ENCODE measurements around the gene ARHGAP27. TPM values are rescaled to one million over a fixed set of nuclear protein-coding genes. Genes with fewer than 3 reads are reported as not detected.

The ARHGAP27 gene
- polyA plus RNA-seq, 3 donors = 6.7 to 33.4 (median 25.4) TPM

DNA sequence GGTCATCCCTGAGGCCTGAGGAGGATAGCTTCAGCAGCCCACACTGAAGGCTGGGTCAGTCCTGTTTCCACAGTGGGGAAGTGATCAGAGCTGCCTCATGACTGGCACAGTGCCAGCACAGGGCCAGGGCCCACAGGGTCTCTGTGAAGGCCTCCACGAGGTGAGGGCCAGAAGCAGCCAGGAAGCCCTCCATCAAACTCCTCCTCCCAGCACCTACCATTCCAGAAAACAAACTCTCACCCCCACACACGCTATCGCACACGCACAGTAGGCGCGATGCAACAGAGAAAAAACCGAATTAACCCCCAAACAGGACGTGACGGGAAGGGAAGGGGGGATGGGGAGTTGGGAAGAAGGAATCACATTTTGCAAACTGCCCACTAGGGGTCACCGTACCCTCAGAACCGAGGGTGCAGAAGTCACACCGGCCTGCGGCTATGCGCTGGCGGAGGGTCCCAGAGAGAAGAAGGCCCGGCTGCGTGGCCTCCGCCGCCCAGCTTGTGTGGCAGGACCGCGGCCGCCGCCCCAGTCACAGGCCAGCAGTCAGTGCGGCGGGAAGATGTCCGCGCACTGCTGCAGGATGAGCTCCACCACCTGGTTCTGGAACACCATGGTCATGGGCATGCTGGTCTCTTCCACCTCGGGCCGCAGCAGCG lies 37.6 kb downstream of the ARHGAP27 start:
- no peak overlapping the region for H3K27ac ChIP-seq (ENCODE audit: low read depth, low read length)
- WGBS, 3 donors = 21 to 29% (median 24%) methylated on average over 29 to 30 of the region's 30 CpGs

DNA sequence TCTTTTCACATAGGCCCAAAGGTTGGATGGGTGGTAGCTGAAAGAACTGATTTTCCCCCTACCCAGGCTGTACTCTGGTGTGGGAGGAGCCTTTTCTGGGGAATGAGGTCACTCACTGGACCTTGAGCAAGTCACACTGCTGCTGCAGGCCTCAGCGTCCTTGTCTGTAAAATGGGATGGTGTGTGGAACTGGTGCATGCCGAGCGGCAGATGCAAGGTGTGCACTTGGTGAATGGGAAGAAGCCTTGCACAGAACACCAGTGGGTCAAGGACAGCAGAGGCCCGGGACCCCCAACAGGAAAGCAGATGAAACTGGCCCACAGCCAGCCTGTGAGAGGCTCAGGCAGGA lies 38.1 kb downstream of the ARHGAP27 start:
- H3K27ac ChIP-seq (ENCODE audit: low read depth, low read length) = no peak overlapping the region
- WGBS, 3 donors = 75 to 80% (median 76%) methylated on average over 4 of the region's 4 CpGs

DNA sequence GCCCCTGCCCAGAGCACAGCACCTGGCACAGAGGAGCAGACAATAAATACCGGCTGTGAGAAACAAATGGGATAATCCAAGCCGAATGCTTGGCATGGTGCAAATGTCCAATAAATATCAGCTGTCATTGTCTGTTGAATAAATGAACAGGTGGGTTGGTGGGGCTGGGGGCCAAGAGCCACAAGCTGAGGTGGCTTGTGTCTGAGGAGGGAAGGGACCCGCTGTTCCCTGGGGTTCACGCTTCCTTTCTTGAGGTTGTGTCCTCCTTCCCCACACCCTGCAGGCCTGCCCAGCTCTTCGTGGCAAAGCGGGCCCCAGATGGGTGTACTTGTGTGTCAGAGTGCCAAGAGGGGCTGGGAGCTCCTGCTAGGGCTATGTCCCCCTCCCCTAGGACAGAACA lies 38.6 kb downstream of the ARHGAP27 start:
- 82 to 89% (median 83%) methylated on average over 6 of the region's 6 CpGs for WGBS, 3 donors
- H3K27ac ChIP-seq (ENCODE audit: low read depth, low read length) = no peak overlapping the region

- WGBS, 3 donors = 85 to 91% (median 89%) methylated on average over 5 of the region's 5 CpGs
- no peak overlapping the region for H3K27ac ChIP-seq (ENCODE audit: low read depth, low read length)
Measured at GRCh38 chr17:45393411-45393810, 39.3 kb downstream of the ARHGAP27 start.

GRCh38 chr17:45391918-45392317 lies 40.8 kb downstream of the ARHGAP27 start:
- WGBS, 3 donors = 93 to 97% (median 94%) methylated on average over 2 of the region's 2 CpGs
- H3K27ac ChIP-seq (ENCODE audit: low read depth, low read length) = no peak overlapping the region

DNA sequence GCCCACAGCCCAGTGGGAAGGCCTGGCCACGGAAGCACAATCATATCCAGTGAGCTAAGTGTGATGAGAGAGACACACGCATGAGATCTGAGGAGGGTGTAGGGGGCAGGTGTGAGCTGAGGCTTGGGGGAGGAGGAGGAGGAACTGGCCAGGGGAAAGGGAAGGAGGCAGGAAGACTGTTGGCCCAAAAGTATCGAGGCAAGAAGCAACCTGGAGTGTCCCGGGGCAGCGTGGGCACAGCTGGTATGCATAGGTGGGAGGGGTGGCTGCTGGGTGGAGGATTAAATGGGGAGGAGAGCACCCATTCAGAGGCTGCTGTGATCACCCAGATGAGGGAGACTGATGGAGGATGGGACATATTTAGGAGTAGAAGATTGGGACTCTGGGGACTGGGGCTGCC lies 41.4 kb downstream of the ARHGAP27 start:
- H3K27ac ChIP-seq (ENCODE audit: low read depth, low read length) = no peak overlapping the region
- WGBS, 3 donors = 28 to 60% (median 40%) methylated on average over 5 of the region's 5 CpGs

DNA sequence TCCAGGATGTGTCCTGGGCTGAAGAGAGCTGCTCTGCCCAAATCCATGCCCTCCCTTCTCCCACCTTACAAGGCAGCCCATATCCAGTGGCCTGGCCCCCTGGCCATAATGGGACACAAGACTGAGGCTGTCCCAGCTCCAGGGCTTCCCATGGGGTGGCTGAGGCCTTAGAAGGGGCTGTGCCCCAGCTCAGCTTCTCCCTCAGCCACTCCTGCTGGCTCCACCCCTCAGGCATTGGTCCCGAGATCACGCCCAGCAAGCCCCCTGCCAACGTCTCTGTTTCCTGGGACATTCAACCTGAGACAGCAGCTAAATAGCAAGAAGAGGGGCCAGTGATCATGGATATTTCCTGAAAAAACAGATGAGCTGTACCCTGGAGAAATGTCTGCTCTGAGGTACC lies 43.3 kb downstream of the ARHGAP27 start:
- WGBS, 3 donors = 37 to 57% (median 52%) methylated on average over 3 of the region's 3 CpGs

GRCh38 chr17:45388604-45389325 lies 43.9 kb downstream of the ARHGAP27 start:
- no peak overlapping the region for H3K27ac ChIP-seq (ENCODE audit: low read depth, low read length)
- 44 to 66% (median 52%) methylated on average over 10 of the region's 10 CpGs for WGBS, 3 donors

More for the DNA sequence above, 43.3 kb downstream of the ARHGAP27 start:
- H3K27ac ChIP-seq (ENCODE audit: low read depth, low read length) = no peak overlapping the region

DNA sequence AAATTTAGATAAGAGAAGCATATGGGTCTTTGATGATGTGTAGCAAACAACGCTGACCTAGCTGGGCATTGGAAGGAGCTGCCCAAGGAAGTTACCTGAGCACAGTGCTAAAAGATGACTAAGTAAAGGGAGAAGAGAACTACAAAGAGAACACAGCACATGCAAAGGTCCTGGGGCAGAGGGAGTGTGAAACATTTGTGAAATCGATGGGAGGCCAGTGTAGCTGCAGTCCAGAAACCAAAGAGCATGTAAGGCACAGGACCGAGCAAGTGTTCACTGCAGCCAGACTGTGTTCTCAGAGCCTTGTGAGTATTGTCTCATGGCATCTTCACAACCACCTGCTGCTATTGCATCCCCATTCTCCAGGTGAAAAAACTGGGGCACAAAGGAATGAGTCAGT lies 44.9 kb downstream of the ARHGAP27 start:
- 87 to 95% (median 94%) methylated on average over 3 of the region's 3 CpGs for WGBS, 3 donors
- no peak overlapping the region for H3K27ac ChIP-seq (ENCODE audit: low read depth, low read length)

GRCh38 chr17:45386178-45386577 lies 46.5 kb downstream of the ARHGAP27 start:
- no peak overlapping the region for H3K27ac ChIP-seq (ENCODE audit: low read depth, low read length)
- 39 to 60% (median 52%) methylated on average over 4 of the region's 4 CpGs for WGBS, 3 donors

DNA sequence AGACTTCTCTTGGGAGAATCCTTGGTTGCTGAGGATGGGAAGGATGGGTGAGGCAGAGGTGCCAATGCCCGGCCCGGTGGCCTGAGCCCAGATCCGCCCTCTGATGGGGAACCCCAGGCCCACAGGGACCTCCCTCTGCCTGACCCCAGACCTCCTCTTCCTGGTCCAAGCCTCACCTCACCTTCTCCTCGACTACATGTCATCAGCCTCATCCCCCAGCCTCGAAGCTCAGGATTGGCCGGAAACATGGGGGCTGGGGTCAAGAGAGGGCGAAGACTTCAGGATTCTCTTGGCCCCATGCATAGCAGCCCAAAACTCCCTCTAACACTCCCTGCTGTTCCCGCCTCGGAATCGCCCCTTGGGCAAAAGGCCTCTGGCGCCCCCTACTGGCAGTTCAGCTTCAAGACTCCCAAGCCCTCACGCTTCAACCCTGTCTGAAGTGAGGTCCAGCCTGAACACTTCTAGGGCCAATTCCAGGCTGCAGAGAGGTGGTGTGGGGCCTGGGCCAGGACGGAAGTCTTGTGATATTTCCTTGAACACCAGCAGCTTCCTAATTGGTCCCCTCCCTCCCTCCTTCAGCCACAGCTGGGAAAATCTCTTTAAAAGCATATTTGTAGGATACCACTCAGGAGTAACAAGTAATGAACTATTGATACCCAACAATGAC lies 47.2 kb downstream of the ARHGAP27 start:
- 2 to 10% (median 8%) methylated on average over 12 to 13 of the region's 13 CpGs for WGBS, 3 donors
- H3K27ac ChIP-seq (ENCODE audit: low read depth, low read length) = no peak overlapping the region

DNA sequence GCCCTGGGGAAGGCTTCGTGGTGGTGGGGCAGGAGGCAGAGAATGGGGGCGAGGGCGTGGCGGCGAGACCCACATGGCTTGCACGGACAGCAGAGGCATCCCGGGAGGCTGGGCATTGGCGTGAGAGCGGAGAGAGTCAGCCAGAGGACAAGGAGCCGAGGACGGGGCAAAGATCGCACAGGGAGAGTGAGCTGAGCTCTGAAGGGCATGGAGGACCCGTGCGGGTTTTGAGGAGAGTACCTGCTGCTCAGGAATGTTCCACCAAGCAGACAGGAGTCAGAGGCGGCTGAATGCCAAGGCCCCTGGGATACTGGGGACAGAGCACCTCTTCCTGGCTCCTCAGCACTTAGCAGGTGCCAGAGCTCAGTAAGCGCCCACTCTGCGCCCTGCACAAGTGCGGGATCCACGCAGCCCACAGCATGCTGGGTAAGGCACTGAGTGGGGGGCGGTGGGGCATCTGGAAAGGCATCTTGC lies 47.8 kb downstream of the ARHGAP27 start:
- H3K27ac ChIP-seq (ENCODE audit: low read depth, low read length) = no peak overlapping the region
- WGBS, 3 donors = 83 to 89% (median 87%) methylated on average over 20 of the region's 20 CpGs

DNA sequence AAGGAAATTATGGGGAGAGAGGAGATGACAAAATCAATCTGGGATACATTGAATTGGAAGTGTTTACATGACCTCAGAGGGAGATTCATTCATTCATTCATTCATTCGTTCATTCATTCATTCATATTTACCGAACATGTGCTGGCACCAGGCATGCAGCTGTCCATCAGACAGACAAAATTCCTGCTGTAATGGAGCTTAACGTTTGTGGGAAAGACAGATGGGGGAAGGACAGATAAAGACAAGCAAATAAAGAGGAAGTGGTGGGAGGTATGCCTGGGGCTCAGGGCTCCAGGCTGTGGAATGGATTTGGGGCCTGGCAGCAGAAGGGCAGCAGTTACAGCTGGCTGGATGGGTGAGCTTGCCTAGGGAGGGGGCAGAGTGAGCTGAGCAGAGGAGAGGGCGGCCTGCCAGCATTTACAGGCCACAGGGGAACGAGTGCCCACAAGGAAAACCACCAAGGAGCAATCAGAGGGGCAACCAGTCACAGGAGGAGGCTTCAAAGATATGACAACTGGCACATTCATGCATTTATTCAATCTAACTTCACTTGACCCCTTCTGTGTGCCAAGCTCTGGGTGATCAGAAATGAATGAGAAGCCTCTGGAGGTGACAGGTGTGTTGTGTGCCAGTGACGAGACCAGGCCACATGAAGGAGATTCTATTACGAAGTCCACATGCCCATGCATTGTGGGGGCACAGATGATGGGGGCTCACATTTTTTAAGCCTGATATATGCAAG lies 48.5 kb downstream of the ARHGAP27 start:
- H3K27ac ChIP-seq (ENCODE audit: low read depth, low read length) = no peak overlapping the region
- WGBS, 3 donors = 43 to 59% (median 48%) methylated on average over 7 of the region's 7 CpGs

DNA sequence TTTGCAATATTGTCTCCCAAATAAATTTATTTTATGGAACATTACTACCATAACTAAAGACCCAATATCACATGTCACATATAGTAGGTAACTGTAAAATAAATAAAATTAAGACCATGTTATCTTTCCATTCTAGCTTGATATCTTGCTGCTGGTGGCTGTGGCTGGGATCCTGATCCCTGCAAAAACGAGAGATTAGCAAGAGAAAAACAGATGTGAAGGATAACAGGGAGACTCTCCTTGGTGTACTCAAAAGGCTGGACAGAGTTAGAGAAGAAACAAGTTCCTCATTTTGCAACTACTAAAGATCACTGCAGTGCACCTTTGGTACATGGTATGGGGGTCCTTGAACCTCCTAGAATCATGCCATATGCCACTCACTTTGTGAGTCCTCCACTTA lies 49.7 kb downstream of the ARHGAP27 start:
- 48 to 66% (median 54%) methylated on average over 1 of the region's 1 CpG for WGBS, 3 donors
- H3K27ac ChIP-seq (ENCODE audit: low read depth, low read length) = no peak overlapping the region

GRCh38 chr17:45382226-45382625 lies 50.4 kb downstream of the ARHGAP27 start:
- WGBS, 3 donors = 41 to 60% (median 50%) methylated on average over 3 of the region's 3 CpGs

GRCh38 chr17:45380991-45381390 lies 51.7 kb downstream of the ARHGAP27 start:
- WGBS, 3 donors = 45 to 59% (median 51%) methylated on average over 8 of the region's 8 CpGs
- H3K27ac ChIP-seq (ENCODE audit: low read depth, low read length) = no peak overlapping the region

More at GRCh38 chr17:45382226-45382625, 50.4 kb downstream of the ARHGAP27 start:
- H3K27ac ChIP-seq (ENCODE audit: low read depth, low read length) = no peak overlapping the region

DNA sequence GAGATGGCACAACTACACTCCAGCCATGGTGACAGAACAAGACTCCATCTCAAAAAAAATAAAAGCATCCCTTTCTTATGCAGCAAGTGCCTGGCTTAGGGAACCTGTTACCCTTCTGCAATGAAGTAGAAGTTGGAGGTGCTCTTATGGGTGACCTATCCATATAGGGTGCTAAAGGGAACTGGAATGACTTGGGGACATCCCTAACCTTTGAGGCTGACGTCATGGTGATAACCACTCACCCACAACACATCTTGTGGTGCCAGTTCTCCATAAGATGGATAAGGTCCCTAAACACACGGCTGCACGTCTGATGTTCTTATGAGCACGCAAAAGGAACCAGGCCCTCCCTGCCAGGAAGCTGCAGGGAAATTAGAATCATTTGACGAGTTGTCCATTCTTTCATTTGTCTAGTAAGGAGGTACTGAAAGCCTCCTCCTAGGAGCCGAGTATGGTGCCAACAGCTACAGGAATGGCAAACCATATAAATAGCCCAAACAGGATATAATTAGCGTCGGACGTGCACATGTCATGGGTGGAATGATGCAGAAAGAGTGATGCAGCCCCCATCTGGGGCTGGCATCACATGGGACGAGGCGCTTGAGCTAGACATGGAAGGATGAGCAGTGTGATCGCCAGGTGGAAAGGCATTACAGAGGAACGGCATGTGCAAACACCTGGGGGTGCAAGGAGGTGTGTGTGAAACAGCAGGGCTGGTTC lies 52.5 kb downstream of the ARHGAP27 start:
- no peak overlapping the region for H3K27ac ChIP-seq (ENCODE audit: low read depth, low read length)

DNA sequence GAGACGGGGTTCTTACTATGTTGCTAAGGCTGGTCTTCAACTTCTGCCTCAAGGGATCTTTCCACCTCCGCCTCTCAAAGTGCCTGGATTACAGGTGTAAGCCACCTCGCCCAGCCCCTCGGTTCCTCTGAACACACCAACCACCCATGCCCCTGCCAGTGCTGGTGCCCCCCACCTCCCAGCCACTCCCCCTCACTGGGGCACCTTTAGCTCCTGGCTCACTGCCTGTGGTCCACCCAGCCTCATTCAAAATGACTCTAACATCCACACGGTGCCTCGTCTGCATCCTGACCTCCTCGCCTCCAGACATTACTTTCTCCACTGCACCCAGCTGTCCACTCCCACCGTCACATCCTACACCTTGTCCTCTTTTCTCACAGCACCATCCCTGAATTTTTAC lies 55.3 kb downstream of the ARHGAP27 start:
- 83 to 92% (median 89%) methylated on average over 8 of the region's 8 CpGs for WGBS, 3 donors

More for the DNA sequence above, 52.5 kb downstream of the ARHGAP27 start:
- 77 to 86% (median 84%) methylated on average over 13 of the region's 13 CpGs for WGBS, 3 donors

More for the DNA sequence above, 55.3 kb downstream of the ARHGAP27 start:
- no peak overlapping the region for H3K27ac ChIP-seq (ENCODE audit: low read depth, low read length)
